GM21390 (cell line): ENCODE measurements around the gene DEFB129.
"Not testable (repeated sequence)": the region's sequence is repeated elsewhere in the genome, so short reads cannot be mapped to it uniquely, and the experiment has no call there.

Experiments
- ATAC-seq: cut with Tn5 transposase; IDR thresholded peaks from one replicate; pipeline ENCODE4 v1.9.1; 2021; ENCODE audit not compliant: unreplicated experiment

DEFB129 gene, protein sequence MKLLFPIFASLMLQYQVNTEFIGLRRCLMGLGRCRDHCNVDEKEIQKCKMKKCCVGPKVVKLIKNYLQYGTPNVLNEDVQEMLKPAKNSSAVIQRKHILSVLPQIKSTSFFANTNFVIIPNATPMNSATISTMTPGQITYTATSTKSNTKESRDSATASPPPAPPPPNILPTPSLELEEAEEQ

DNA sequence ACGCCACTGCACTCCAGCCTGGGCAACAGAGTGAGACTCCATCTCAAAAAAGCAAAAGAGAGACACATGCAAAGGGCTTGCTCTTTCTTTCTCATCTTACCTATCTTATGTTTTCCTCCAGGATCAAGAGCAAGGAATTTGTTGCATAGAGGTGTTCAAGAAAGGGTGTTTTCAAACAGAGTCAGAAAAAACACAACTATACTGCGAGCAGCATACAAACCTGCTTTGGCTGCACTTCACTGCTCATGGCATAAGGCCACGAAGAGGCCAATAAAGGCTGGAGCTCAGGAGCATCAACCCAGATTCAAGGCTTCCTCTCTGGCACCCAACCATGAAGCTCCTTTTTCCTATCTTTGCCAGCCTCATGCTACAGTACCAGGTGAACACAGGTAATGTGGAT, at the start of gene DEFB129:
TSS of gene DEFB129 (plus strand) at position 301 of the 400 bp plus-strand sequence. CDS start at position 332, 31 bp downstream.
- no peak for ATAC-seq

DNA sequence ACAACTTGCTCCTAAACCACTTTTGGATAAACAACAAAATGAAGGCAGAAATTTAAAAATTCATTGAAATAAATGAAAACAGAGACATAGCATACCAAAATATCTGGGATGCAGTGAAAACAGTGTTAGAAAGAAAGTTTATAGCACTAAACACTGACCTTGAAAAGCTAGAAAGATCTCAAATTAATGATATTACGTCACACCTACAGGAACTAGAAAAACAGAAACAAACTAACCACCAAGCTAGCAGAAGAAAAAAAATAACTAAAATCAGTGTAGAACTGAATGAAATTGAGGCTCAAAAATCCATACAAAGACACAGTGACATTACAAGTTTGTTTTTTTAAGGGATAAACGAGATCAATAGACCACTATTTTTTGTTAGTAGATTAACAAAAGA, 42.8 kb upstream of the DEFB129 start:
- no peak for ATAC-seq

DNA sequence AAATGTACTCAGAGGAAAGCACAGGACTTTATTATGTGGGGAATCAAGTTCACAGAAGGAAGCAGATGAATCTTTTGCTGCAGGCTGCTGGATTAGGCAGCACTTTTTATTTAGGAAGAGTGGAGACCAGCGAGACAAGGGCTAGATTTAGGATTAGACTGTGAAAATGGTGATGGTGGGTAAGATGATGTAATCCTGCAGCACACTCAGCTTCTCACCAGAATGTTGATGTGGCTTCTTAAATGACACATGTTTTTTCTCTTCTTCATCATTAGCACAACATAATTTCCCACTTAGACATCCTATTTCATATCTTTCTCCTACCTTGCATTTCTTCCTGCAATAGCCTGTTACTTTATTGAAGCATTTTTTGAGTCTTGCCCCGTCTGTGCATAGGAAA, 39.3 kb upstream of the DEFB129 start:
- ATAC-seq, result no peak

DNA sequence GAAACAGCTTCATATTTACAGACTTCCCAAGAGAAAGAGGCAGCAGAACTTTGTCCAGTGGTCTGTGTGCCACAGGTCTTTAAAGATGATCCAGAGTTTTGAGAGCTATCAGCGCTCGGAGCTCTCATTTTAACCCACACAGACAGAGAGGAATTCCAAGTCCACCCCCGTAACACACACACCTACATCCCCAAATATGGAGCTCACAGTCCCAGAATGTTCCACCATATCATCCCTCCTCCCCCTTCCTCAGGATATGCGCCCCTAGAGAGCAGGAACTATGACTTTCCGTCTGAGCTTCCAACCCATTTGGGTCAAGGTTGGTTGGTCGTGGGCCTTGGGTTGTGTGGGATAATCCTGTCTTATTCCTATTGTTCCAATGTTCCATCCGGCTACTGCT, 37.4 kb upstream of the DEFB129 start, which contains the start of gene DEFB128:
TSS of gene DEFB128 (minus strand) at position 101 of the 400 bp plus-strand sequence. CDS start at position 13, 88 bp downstream.
- no peak for ATAC-seq

DNA sequence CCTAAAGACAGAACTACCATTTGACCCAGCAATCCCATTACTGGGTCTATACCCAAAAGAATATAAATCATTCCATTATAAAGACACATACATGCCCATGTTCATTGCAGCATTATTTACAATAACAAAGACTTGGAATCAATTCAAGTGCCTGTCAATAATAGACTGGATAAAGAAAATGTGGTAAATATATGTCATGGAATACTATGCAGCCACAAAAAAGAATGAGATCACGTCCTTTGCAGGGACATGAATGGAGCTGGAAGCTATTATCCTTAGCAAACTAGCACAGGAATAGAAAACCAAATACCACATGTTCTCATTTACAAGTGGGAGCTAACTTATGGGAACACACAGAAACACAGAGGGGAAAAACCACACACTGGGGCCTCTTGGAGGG, 28.8 kb upstream of the DEFB129 start:
- no peak for ATAC-seq

DNA sequence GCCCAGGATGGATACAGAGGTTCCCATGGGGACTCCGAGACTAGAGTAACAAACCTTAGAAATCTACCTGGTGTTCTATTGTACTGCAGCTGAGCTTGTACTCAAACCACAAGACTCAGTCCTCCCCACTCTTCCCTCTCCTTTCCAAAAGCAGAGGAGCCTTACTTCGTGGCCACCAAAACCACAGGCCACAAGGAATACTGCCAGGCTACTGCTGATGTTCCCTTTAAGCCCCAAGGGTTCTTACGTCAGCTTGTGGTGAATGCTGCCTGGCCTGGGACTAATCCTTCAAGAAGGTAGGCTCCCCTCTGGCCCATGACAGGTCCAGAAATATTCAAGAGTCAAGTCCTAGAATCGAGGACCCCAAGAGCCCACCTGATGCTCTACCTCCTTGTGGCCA, 27.1 kb upstream of the DEFB129 start:
- no peak for ATAC-seq

DNA sequence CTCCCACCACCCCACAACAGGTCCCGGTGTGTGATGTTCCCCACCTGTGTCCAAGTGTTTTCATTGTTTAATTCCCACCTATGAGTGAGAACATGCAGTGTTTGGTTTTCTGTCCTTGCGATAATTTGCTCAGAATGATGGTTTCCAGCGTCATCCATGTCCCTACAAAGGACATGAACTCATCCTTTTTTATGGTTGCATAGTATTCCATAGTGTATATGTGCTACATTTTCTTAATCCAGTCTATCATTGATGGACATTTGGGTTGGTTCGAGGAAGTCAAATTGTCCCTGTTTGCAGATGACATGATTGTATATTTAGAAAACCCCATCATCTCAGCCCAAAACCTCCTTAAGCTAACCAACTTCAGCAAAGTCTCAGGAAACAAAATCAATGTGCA, 23.4 kb upstream of the DEFB129 start:
- ATAC-seq, result not testable (repeated sequence)

DNA sequence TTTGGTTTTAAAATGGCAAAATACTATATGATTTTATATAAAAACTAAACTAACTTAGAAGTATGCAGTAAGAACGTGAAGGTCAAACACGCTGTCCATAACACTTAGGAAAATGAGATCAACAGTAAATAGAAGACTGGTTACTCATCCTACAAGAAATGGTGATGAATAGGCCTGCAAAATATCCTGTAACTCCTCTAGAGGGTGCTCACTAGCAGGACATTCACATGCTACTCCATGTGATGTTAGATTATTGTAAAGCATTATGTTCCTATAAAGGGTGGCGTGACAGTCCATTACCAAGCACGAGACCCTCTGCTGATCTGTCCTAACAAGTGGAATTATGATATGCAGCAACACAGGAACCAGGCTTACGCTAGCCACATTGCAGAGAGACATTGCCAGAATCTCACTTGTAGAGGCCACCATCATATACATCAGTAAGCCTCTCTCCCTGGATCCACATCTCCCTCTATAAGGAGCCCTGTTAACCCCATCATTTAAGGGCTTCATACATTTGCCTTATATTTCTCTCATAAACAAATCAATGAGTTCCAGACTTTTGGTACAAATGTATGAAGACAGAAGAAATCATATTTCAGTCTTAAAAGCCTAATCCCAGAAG, 18.0 kb upstream of the DEFB129 start:
- no peak for ATAC-seq

DNA sequence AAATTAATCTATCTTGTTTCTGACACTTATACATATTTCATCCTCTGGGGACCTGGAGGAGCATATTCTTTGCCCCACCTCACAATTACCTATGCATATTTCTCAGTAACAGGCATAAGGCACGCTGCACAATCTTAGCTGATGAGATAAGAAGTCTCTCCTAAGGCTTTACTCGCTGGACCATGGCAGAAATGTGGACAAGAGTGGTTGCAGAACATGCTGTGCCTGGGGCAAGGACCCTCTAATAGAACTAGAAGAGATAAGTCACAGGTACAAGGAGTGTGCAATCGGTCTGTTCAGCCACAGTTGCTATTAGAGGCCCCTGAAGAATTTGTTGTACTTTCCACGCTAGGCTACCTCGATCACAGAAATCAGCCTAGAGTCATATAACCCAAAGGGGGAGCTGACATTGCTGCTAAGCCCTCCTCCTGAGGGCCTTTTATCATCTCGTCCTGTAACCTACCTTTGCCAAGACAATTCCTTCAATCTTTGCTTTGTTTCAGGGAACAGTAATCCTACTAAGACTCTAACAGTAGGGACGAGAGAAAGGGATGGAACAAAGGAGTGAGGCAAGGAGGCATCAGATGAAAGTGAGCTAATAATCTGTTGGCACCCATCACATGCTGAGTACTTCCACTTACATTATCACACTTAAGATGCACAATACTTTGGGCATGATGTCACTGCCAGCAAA, 16.1 kb upstream of the DEFB129 start:
- ATAC-seq, result no peak

DNA sequence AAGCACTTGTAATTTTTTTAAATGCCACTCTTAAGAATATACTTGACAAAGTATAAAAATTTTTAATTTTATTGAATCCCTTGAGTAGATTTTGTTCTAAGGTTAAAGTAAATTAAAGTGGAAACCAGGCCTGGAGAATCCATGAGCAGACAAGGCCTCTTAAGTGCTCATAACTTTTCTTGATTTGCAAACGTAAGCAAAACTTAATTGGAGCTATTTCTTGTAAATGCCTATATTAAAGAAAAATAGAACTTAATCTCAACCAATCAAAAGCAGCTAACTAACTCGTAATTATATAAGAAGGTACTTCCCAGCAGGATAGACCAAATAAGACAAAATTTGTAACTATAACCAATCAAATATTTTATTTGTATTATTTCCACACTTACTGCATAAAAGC, 12.7 kb upstream of the DEFB129 start:
- no peak for ATAC-seq

DNA sequence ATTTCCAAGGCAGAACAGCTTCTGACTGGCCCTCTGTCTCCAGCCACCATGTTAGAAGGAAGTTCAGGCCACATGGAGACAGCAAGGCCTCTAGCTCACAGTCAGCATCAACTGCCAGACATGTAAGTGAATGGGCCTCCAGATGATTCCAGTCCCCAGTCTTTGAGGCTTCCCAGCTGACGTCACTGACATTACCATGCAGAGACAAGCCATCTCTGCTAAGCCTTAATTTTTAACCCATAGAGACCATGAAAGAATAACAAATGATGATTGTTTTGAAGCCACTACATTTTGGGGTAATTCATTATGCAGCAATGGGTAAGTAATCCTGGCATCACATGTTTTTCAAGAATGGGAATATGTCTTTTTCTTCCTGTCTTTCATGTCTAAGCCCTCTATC, 11.3 kb upstream of the DEFB129 start:
- no peak for ATAC-seq

DNA sequence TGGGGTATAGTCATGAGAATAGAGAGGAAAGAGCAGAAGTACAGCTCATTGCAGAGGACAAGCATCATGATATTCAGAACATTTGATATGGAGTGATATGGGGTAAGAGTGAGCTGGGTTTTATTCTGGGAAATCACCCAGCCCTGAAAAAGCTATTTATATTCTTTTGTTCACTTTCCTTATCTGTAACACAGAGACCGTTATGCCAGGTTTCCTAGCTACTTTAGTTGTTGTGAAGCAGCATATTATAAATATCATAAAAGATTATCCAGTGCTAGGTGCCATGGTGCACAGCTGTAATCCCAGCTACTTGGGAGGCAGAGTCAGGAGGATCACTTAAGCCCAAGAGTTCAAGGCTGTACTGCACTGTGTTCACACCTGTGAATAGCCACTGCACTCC, 9.8 kb upstream of the DEFB129 start:
- no peak for ATAC-seq

DNA sequence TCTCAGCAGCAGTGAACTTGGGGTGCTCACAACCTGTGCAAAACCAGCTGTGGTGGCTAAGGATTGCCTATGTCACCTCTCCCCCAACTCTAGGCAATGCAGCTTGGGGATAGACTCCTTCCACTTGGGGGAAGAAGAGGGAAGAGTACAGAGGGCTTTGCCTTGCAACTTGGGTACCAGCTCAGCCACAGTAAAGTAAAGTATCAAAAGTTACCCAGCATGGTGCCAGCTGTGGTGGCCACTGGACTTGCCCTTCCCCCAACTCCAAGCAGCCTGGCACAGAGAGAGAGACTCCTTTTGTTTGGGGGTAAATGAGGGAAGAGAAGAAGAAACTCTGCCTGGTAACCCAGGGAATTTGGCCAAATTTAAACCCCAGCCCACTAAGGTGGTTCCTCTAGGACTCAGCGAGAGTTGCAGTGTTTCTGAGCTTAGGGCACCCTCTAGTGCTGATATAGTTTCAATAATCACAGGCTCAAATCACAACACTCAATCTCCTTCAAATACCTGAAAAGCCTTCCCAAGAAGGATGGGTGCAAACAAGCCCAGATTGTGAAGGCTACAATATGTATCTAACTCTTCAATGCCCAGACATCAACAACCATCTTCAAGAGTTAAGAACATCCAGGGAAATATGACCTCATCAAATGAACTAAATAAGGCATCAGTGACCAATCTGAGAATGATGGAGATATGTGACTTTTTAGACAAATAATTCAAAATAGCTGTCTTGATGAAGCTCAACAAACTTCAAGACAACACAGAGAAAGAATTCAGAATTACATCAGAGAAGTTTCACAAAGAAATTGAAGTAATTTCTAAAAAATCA, 7.6 kb upstream of the DEFB129 start:
- no peak for ATAC-seq

DNA sequence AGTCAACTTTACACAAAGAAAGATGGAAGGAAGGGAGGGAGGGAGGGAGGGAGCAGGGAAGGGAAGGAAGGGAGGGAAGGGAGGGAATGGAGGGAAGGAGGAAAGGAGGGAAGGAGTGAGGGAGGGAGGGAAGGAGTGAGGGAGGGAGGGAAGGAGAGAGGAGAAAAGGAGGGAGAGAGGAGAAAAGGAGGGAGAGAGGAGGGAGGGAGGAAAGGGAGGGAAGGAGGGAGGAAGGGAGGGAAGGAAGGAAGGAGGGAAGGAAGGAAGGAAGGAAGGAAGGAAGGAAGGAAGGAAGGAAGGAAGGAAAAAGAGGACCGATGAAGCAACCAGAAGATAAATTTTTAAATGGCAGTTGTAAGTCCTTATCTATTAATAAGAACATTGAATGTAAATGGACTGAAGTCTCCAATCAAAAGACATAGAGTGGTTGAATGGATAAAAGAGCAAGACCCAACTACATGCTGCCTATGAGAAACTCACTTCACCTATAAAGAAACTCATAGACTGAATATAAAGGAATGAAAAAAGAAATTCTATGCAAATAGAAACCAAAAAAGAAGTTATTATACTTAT, 5.7 kb upstream of the DEFB129 start:
- ATAC-seq, result no peak

DNA sequence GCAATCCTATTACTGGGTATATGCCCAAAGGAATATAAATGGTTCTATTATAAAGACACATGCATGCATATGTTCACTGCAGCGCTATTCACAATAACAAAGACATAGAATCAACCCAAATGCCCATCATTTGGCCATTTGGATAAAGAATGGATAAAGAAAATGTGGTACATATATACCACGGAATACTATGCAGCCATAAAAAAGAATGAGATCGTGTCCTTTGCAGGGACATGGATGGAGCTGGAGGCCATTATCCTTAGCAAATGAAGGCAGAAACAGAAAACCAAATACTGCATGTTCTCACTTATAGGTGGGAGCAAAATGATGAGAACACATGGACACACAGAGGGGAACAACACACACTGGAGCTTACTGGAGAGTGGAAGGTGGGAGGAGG, 1.2 kb upstream of the DEFB129 start:
- ATAC-seq, result not testable (repeated sequence)

DNA sequence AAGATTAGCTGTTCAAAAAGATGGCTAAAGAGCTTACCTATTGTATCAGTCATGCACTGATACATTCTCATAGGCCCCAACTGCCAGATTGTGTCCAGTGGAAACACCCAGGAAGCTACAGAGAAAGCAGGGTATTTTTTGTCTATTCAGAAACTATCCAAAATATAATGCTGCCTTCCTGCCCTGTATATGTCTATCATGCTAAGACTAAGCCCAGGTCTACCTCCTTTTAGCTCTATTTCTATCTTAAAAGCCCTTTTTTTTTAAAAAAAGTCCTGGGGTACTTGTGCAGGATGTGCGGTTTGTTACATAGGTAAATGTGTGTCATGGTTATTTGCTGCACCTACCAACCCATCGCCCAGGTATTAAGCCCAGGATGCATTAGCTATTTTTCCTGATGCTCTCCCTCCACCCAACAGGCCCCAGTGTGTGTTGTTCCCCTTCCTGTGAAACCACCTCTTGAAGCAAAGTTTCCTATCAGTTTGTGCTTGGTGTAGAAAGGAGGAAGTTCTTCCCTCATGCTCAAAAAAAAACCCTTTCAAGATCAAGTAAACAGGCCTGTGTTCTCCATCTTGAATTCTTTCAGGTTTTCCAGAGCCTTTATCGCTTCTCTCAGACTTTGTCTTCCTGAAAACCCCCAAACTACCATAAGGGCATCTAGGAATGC, 514 bp downstream of the DEFB129 start:
- no peak for ATAC-seq

DNA sequence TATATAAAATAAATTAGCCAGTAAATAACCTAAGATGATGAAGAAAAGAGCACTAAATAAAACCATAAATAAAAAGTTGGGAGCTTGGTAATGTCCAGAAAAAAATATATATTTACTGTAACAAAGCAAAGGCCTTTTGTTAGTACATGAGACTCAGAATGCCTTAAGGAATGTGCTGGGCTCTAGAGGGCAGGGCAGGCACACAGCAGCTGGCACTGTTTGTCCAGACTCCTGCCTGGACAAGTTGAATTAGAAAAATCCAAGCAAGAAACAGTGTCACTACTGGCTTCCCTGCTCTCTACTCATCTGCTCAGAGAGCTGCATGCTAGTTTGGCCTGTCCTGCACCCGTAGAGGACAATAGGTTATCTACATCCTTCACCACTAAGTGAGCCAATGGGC, 8.8 kb downstream of the DEFB129 start:
- no peak for ATAC-seq

DNA sequence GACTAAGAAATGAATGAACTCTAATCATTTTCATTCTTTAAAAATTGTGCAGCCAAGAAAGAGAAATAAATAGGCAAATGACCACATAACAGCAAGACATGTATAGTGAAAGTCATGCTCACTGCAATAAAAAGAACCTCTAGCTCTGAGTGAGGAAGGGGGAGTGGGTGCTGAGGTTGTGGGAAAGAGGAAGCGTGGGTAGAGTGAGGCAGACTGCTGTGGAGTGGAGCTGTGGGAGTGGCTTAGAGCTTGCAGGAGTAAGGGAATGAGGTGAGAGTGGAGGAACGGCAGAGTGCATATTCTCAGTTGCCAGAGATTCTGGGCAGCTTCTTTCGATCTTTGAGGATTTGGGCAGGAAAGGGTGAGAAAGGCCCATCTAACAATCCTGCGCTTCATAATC, 10.4 kb downstream of the DEFB129 start:
- no peak for ATAC-seq

DNA sequence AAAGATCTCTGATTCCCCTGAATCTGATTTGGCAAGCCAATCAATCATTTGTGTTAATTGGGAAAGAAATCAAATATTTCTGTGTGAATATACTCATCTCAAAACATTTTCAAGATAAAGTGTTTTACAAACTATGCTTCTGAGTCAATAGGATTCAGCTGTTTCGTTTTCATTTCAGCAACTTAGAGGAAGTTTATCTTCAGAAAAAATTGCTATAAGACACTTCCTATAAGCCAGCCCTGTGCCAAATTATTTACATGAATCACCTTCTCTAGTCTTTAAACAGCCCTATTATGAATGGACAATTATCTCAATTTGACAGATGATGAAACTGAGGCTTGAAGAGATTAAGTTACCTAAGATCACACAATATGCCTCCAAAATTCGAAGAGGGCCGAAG, 10.9 kb downstream of the DEFB129 start:
- ATAC-seq, result no peak

DNA sequence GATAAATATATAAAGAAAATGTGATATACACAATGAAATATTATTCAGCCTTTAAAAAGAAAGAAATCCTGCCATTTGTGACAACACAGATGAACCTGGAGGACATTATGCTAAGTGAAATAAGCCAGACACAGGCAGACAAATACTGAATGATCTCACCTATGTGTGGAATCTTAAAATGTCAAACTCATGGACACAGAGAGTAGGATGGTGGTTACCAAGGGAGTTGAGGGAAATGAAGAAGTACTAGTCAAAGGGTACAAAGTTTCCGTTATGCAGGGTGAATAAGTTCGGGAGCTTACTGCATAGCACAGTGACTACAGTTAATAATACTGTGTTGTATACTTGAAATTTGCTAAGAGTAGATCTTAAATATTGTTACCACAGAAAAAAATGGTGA, 15.8 kb downstream of the DEFB129 start:
- ATAC-seq, result no peak

DNA sequence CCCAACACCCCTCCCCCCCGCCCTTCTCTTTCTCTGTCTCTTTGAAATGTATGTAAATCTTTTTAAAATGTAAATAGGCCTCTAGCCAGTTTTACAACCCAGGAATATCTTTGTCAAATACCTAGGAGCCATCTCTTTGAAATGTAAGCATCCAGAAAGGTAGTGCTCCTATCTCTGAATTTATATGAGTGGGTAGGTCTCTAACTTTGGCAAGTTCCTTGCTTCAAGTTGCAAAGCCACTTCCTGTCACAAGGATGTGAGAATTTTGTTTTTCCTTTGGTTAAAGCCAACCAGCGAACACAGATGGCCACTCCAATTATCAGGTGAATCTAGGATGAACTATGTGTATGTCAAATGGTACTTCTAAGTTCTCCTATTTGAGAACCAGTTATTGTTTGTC, 24.3 kb downstream of the DEFB129 start:
- ATAC-seq, result no peak
